HG02840 (cell line): Measurements from ENCODE around the gene ZBTB26.

ENCODE experiments used
- ATAC-seq: cut with Tn5 transposase; IDR thresholded peaks from one replicate; pipeline ENCODE4 v1.9.1; 2021; ENCODE audit warnings: mild to moderate bottlenecking, moderate library complexity, moderate number of reproducible peaks; ENCODE audit not compliant: unreplicated experiment, low FRiP score

ZBTB26 gene, protein sequence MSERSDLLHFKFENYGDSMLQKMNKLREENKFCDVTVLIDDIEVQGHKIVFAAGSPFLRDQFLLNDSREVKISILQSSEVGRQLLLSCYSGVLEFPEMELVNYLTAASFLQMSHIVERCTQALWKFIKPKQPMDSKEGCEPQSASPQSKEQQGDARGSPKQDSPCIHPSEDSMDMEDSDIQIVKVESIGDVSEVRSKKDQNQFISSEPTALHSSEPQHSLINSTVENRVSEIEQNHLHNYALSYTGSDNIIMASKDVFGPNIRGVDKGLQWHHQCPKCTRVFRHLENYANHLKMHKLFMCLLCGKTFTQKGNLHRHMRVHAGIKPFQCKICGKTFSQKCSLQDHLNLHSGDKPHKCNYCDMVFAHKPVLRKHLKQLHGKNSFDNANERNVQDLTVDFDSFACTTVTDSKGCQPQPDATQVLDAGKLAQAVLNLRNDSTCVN

DNA sequence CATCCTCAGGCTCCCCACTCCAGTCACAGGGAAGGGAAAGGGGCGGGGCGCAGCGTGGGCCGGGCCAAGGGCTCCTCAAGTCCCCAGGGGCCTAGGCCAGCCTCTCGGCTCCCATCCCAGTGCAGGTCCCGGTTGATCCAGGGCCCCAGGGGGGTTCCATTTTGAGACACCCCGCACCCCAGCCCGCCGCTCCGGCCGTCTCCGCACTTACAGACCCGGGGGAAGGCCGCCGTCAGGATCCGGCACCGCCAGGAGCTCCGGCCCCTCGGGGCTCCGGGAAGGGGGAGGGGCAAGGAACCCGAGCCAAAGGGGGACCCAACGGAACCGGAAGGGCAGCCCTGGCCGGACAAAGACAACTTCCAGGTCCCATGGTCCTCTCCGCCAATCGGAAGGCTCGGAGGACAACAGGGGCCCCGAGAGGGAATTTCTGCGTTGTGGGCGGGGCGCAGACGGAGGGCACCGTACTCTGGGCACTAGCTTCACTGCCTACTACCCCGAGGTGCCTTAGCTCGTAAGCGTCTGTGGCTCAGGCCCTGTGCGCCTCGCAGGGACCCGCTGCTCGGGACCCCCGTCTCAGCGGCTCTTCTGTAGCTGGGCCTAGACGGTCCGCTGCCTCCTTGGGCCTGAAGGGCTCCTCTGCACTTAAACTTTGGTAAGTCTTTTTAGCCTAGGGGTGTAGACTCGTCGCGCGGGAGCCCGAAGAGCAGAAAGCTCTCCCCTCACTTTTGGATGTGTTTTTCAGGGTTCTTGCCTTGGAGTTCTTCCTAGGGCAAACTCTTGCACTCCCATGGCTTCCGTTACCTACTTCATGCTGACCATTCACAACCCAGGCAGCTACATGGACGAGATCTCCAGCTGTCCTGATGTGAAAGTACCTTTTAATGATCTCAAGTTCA, at the start of gene ZBTB26:
ZBTB26 (minus strand) TSS at position 287 of the 896 bp plus-strand sequence. CDS start 11,578 bp downstream, outside the sequence.
- ATAC-seq, result peak; percentile 94

DNA sequence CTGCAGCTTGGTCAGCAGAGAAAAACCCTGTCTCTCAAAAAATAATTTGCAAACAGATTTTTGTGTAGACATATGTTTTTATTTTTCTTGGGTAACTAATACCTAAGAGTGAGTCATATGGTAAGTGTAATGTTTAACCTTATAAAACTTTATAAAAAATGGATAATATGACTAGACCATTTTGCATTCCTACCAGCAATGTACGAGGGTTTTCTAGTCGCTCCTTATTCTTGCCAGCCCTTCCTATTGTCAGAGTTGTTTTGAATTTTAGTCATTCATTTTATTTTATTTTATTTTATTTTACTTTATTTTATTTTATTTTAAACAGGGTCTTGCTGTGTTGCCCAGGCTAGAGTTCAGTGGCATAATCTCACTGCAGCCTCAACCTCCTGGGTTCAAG, 47.3 kb upstream of the ZBTB26 start:
- ATAC-seq, result no peak

DNA sequence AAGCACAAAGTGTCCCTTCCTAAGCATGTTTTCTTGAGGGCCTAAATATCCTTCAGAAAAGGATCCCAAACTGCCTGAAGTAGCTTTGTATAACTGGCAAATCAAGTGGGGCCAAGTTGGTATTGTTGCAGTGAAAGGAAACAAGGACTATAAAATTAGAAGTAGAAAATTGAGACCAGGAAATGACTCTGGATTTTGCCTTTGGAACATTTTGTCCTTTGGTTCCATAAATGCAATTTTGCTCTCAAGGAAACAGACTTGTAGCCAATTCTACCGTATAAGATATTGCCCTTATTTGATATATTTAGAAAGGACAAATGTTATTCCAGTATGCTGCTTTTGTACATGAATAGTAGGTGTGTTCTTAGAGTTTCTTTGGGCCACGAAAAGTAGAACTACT, 43.9 kb upstream of the ZBTB26 start:
- ATAC-seq, result no peak

DNA sequence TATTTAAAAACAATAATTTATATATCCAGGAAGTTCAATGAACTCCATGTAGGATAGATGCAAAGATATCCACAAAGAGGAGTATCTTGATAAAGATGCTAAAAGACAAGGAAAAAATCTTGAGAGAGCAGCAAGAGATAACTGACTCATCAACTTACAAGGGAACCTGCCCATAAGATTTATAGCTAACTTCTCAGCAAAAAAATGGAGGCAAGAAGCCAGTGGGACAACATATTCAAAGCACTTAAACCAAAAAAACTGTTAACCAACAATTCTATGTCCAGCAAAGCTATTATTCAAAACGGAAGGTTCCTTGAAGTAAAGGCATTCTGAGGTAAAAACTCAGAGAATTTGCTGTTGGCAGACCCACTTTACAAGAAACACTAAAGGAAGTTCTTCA, 29.8 kb upstream of the ZBTB26 start:
- no peak for ATAC-seq

DNA sequence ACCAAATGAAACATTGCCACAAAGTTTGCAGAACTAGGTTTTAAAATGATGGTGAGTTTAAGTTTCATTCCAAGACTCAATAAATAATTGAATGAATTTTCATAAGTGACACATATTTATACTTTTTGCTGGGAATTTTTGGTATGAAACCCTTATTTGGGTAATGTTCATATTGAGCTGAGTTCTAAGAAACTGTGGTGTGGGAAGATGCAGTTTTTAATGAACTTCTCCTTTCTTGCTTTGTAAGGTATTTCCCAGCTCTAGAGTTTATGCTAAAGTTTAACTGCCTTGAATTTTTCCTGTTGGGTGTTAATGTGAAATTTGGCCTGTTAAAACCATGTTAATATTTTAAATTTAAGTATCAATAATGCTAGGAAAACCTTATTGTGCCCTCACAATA, 24.6 kb upstream of the ZBTB26 start:
- ATAC-seq, result no peak

DNA sequence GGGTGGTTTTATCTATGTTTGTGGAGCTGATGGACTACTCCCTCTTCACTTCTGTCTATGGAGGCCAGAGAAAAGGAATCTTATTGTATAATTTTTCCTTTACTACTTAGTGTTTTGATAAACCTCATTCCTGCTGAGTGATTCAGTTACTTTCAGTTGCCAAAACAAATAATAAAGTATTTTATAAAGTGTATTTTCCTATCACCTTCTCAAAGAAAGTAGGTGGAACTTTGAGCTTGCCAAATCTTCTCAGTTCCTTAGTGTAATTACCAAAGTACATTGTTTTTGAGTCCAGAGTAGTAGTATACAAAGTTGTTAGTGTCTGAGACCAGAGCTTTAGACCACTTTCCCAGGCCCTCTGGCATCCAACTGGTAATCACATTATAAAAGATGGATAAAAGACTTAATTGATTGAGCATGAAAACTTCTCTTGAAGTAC, 23.0 kb upstream of the ZBTB26 start:
- no peak for ATAC-seq

DNA sequence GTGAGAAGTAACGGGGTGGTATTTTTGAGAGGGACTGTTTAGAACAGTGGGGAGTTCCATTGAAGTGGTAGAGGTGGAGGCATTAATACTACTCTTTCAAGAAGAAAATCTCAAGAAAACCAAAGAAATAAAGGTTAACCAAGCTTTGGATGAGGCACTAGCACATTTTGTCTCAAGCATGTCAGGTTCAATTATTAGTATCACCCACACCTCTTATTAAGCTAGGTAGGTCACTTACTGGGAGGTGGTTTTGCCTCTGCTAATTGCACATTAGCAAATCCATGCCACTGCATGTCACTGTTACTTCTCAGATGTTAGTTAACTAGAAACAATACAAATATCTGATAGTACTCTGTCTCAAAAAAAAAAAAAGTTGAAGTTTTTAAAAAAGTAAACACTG, 19.7 kb upstream of the ZBTB26 start:
- ATAC-seq, result no peak

DNA sequence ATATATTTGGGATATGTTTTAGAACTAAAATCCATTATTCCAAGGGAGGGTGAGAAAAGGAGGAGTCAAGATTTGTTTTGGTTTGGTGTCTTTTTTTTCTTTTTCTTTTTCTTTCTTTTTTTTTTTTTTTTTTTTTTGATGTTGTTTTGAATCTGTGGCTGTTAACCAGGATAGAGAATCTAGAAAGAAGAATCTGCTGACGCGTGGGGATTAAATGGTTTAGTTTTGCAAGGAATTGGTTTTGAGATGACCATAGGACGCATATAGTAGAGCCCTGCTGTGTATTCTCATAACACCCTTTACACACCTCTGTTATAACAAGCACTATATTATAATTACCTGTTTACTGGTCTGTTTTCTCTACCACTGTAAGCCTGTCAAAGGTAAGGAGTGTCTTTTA, 19.0 kb upstream of the ZBTB26 start:
- no peak for ATAC-seq

DNA sequence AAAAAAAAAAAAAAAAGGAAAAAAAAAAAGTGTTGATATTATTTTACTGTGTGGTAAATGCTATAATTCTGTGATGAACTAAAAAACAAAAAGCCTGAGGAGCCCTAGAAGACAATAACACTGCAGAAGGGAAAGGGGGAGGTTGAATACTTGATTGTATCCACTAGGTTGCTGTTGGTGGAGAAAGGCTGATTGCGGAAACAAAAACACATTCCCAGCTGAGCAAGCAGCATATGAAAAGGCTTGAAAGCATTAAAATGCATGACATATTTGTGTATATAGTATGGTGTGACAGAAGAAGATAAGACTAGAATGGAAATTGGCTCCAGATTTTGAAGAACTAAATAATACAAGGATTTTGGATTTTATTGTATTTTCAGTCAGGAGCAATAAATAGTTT, 18.4 kb upstream of the ZBTB26 start:
- ATAC-seq, result no peak

DNA sequence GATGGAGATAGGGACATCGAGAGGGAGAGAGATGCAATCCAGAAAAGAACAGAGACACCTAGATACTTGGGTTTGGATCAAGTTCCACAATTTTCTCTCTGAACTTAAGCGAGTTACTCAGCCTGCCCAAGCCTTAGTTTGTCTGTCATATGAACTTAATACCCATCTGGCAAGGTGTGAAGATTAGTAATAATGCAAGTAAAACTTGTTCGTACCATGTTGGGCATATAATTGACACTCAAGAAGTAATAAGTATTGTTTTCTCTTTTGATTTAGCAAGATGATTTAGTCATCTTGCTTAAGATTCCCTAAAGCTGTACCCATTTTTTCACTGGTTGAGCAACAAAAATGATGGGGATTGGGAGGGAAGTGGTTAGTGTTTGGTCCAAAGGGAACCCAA, 17.0 kb upstream of the ZBTB26 start:
- ATAC-seq, result no peak

DNA sequence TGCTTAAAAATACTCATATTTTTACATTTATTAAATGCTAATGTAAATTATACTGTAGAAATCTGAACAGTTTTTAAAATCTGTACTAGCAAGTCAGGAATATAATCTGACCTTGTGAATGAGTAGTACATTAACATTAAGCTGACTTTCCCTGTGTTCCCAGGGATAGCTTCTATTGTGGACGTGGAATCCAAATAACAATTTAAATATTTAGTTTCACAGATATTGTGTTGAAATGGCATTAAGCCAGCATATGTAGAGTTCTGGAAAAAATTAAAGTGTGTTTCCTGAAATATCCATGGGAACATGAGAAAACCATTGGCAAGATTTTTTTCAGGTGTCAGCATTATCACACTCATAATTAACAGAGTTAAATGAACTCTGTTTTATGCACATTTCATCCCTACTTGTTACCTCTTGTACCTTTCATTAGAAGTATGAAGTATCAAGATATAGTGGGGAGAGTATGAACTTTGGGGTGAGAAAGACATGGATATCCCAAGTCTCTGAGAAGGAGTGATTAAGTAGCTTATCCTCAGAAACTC, 15.2 kb upstream of the ZBTB26 start:
- no peak for ATAC-seq

DNA sequence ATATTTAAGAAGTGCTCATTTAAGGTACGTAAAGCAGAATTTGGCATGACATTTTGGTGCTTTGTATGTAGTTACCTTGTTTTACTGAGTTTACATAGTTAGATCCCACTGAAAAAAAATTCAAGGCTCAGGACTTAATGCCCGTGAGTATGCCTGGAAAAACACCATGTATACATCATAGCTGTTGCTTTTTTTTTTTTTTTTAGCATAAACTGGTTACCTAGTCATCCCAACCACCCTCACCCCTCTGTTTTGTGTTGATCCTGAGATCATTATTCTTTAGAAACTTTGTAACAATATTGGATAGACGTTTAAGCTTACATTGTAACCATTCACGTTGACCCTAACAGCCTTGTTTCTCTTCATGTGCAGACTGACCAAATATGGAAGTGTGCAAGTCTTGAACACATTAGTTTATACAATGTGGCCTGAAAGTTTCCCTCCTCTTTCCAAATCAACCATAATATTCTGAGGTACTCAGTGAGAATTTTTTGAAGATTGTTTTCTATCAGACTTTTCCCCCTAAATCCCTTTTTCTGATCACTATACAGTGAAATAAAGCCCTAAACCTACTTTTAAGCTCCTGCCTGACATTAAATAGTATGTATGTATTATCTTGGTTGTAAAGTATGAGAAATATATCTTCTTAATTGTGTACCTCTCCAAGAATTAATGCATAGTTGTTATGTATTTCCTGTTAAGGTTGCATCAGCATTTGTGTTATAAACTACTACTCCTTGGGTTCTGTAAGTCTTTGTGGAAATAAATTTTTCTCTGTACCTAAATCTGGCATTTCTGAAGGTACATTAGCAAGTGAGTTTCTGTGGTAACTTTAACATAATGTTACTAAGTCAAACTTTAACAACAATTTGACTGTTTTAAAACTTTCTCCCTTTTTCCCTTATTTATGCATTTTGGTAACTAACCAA, 13.9 kb upstream of the ZBTB26 start:
- ATAC-seq, result no peak

DNA sequence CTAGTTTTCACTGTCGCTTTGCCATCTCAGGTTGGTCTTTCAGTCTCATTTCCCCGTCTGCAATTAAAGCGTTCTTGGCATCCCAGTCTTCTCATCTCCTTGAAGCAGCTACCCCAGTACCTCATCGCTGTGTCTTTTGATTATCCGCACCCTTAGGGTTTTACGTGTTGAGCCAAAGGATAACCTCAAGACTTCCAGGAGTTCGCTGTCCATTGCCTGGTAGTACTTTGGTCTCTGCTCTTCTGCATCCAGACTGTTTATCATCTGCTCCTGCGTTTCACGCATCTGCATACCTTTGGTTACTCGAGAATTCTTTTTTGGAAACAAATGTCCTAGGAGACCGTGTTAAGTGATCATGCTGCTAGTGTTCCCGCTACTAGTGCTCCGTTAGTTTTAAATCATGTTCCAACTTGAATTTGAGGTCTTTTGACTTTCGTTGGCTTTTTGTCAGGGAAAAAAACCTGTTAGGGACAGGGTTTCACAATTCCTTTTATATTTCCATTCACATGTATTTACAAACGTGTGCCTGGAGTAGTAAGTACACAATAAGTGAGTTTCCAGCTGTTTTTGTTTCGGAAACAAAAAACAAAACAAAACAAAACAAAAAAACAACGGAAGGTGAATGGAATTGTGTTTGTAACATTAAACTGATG, 10.4 kb upstream of the ZBTB26 start:
- no peak for ATAC-seq

DNA sequence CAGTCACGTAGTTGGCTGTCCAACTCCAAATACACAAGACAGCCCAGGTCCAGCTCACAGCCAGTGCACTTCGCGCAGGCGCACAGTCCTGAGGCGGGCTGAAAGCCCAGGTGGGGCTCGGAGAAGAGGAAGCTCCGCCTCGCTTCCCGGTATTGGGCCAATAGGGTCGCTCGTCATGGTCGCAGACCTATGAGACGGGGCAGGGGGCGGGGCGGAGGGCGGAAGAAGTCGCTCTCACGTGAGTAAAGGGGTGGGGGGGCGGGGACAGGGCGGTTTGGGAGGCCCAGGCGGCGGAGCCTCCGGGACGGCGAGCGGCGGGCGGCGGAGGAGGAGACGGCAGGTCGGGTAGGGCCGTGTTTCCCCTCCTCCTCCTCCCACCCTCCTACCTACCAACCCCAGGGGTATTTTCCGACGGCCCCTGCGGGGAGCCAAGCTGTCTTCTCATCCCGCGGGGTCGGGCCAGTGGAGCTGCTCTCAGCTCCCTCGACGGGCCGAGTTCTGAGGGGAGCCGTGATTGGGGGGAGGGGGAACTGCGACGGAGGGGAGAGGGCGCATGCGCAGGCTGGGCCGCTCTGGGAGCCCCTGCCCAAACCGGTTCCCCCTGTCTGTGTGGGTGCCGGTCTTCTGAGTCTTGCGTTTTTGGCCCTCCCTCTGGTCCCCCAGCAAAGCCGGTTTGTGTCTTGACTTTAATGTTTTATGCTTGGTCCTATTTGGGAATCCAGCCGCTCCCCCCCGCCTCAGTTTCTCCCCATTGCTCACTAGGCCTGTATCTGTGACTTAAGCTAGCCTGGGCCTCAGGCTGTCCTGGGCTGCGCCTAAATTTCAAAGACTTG, 9.7 kb upstream of the ZBTB26 start, which contains the start of gene RABGAP1:
RABGAP1 (plus strand) TSS at position 272 of the 833 bp plus-strand sequence. CDS start 16,040 bp downstream, outside the sequence.
- peak; percentile 97 for ATAC-seq

DNA sequence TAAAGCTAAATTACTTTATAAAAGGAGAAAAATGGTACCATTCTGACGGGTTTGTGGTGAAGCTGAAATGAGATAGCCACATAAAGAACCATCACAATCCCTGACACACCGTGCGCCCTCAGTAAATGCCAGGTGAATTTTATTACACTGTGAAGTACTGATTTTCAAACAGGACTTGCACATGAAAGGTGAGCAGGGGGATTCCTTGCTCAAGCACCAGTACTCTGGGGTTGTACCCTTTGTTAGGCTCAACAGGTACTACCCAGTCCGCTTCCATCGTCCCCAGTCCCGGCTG, 9.1 kb upstream of the ZBTB26 start:
- no peak for ATAC-seq

DNA sequence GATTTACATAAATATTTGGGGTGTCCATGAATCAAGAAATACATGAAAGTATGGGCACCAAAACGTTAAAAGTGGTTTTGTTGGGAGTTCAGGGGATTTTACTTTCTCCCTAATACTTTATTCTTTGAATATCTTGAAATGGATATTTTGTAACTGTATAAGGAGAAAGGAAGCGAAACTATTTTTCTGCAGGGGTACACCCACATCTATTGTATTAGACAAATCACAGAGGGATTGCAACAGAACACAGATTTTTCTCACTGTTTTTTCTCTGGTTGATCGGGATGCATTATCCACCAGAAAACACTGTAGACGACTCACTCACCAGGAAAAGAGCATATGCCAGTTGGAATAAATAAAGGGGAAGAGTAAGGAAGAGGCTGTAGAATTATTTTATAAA, 8.3 kb upstream of the ZBTB26 start:
- no peak for ATAC-seq

DNA sequence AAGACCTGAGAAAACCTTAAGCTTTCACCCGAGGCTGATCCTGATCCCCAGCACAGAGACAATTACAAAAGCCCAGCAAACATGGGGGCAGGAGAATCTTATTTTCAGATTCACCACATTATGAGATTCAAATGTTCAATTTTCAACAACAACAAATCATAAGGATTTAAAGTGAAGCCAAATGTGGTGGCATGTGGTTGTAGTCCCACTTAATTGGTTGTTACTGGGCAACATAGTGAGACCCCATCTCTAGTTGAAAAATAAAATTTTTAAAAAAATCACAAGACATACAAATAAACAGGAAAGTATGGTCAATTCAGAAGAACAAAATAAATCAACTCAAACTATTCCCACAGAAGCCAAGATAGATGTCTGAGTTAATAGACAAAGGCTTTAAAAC, 5.6 kb upstream of the ZBTB26 start:
- ATAC-seq, result no peak

DNA sequence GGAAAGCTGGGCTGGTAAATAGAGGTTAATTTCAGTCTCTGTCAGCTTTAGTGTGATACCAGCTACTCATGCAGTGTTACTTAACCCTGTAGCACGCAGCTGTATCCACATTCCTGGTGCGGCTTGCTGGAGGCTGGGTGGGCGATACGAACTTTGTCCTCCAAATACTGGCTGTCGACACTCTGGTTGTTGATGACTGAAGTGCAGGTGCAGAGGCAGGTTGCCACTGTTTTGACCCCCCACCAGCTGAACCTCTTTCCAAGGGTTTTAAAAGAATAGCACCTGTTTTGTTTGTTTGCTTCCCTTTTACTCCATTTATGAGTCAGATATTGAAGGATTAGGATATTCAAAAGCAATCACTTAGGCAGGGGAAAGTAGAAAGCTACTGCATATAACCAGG, 5.2 kb upstream of the ZBTB26 start:
- ATAC-seq, result no peak
